Mucosa of descending colon (tissue), 3 donors: ENCODE measurements around the gene KTN1. TPM values are rescaled to one million over a fixed set of nuclear protein-coding genes. Genes with fewer than 3 reads are reported as not detected.

ENCODE experiments used
- ATAC-seq: fragments of 200-7000 bp; cut with Tn5 transposase; one replicate; pipeline ENCODE4 v1.9.1; 2020; ENCODE audit warnings: mild to moderate bottlenecking, moderate library complexity
- DNase-seq, 3 donors: peaks; one replicate each; pipeline ENCODE4 v3.0.0-alpha.2; 2020
- H3K36me3 ChIP-seq: fragments of 200-600 bp; one replicate; pipeline ENCODE4 v1.8.0; 2021; ENCODE audit warnings: low read depth, mild to moderate bottlenecking
- H3K4me1 ChIP-seq: fragments of 200-600 bp; one replicate; pipeline ENCODE4 v1.8.0; 2021; ENCODE audit warnings: low read depth, mild to moderate bottlenecking
- H3K4me3 ChIP-seq: fragments of 200-600 bp; one replicate; pipeline ENCODE4 v1.8.0; 2021; ENCODE audit warnings: mild to moderate bottlenecking
- H3K9me3 ChIP-seq: fragments of 200-600 bp; one replicate; pipeline ENCODE4 v1.8.0; 2021; ENCODE audit warnings: mild to moderate bottlenecking
- intact Hi-C, 2 donors: fragments of 100-400 bp; cut with DNase I in 1 of 2; cut with micrococcal nuclease in 1 of 2; formaldehyde crosslinking; loops; one replicate each; pipeline versions ENCODE4 v1.11.0 to v1.11.1; 2022; cut with DNase I, micrococcal nuclease
- total RNA-seq, 3 donors: library from RNA; stranded (reverse); fragmentation: NEBNext Ultra II Directional in 2 of 3; extraction: Animal tissue kit (Norgen Biotek cat#: 25700) in 2 of 3; gene quantifications; one replicate each; pipeline versions ENCODE4 v1.2.1 to v1.2.4, GENCODE V29; 2021 to 2023
- TF ChIP-seq, protein P1 (sequence below): fragments of 200-600 bp; IDR thresholded peaks from one replicate; pipeline ENCODE4 v1.8.0; 2022; ENCODE audit warnings: antibody characterized with exemption, mild to moderate bottlenecking
- donor health status: DM: no; HTN: no; CAD: no; lungs with moderate emphysema.
- donor health status: DM: no; HTN: no; CAD: no.
- donor health status: DM: no; HTN: yes; CAD: no.

The KTN1 gene
- total RNA-seq, 3 donors from 2014 or later: 181 to 299 (median 251) TPM

DNA sequence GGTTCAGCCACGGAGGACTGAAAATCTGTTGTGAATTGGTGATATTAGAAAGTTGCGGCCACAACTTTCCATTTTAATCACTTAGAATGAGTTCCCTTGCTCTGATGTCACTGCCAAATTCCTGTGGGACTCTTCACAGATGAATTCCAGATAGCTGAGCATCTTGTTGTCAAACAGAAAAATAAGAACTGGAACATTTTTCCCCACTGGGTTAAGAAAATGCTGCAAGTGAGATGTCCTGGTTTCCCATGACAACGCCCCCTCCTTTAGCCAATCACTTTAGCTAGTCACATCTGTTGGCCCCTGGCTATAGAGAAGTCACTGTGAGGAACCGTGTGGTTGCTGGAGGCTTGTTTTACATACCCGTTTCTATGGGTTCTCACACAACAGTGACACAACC lies 135.9 kb downstream of the KTN1 start:
- H3K9me3 ChIP-seq: no peaks in the 10 kb centered on the region
- no peak overlapping the region for H3K4me3 ChIP-seq
- peak; percentile 39 for ATAC-seq
- TF ChIP-seq, protein P1, sequence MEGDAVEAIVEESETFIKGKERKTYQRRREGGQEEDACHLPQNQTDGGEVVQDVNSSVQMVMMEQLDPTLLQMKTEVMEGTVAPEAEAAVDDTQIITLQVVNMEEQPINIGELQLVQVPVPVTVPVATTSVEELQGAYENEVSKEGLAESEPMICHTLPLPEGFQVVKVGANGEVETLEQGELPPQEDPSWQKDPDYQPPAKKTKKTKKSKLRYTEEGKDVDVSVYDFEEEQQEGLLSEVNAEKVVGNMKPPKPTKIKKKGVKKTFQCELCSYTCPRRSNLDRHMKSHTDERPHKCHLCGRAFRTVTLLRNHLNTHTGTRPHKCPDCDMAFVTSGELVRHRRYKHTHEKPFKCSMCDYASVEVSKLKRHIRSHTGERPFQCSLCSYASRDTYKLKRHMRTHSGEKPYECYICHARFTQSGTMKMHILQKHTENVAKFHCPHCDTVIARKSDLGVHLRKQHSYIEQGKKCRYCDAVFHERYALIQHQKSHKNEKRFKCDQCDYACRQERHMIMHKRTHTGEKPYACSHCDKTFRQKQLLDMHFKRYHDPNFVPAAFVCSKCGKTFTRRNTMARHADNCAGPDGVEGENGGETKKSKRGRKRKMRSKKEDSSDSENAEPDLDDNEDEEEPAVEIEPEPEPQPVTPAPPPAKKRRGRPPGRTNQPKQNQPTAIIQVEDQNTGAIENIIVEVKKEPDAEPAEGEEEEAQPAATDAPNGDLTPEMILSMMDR: no peak
- no peaks in the 10 kb centered on the region for H3K4me1 ChIP-seq
- no peaks in the 10 kb centered on the region for H3K36me3 ChIP-seq
- intact Hi-C loops: no loop called here
- DNase-seq: no peak

DNA sequence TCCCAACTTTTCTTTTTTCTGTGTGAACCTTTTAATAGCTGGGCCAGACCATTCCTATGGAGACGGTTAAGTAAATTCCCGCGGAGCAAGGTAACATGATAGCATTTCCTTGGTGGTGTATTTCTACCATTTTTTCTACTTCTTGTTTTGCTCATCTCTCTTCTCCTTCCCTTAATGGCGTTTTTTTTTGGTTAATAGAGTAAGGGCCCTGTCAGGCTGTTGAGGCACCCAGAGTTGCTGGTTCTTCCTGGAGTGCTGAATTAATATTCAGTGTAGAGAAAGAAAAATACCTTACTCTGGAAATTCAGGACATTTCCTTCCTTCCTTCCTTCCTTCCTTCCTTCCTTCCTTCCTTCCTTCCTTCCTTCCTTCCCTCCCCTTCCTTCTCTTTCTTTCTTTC lies 137.6 kb downstream of the KTN1 start:
- DNase-seq (no peak), ATAC-seq (no peak)
- TF ChIP-seq, protein P1: no peak
- Histone ChIP-seq H3K4me1 (no peaks in the 10 kb centered on the region), H3K4me3 (no peak overlapping the region), H3K36me3 (no peaks in the 10 kb centered on the region), H3K9me3 (no peaks in the 10 kb centered on the region)
- intact Hi-C loops: no loop called here

DNA sequence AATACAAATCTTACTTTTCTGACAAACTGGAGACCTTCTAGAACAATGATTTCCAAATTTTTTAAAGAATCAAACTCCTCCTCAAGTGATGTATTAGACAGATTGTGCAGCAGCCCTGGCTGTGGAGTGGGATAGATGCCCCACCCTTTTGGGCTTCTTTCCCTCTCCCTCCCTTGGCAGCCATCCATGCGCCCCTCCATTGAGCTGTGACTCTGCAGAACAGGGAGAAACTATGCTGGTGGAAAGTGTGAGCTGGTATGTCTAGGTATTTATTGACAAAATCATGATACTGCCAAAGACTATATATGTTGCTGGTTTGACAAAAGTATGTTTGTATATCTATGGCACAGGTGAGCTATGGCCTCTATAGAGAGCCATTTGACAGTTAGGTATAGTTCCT lies 138.5 kb downstream of the KTN1 start:
- no peak for DNase-seq
- TF ChIP-seq, protein P1: no peak
- no peaks in the 10 kb centered on the region for H3K36me3 ChIP-seq
- ATAC-seq: no peak
- intact Hi-C loops: no loop called here
- H3K4me1 ChIP-seq: no peaks in the 10 kb centered on the region
- no peak overlapping the region for H3K4me3 ChIP-seq
- H3K9me3 ChIP-seq: no peaks in the 10 kb centered on the region

DNA sequence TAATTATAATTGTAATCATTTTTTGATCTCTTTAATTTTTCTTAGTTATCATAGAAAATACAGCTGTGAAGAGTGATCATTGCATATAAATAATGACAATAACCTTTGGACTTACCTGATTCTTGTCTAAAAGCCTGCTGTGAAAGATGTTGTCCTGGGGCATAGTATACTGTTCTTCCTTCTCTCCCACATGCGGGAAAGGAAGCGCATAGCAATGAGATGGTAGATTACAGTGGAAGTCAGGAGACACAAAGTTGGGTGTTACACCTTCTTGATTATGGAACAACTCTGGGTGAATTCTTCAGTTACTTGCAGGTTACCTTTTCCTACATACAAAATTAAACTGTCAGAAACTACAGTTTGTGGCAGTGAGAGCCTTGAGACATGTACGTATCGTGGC lies 140.8 kb downstream of the KTN1 start:
- DNase-seq: no peak
- H3K4me3 ChIP-seq: no peak overlapping the region
- intact Hi-C loops: no loop called here
- TF ChIP-seq, protein P1: no peak
- no peaks in the 10 kb centered on the region for H3K36me3 ChIP-seq
- no peaks in the 10 kb centered on the region for H3K4me1 ChIP-seq
- no peak for ATAC-seq
- H3K9me3 ChIP-seq: no peaks in the 10 kb centered on the region

DNA sequence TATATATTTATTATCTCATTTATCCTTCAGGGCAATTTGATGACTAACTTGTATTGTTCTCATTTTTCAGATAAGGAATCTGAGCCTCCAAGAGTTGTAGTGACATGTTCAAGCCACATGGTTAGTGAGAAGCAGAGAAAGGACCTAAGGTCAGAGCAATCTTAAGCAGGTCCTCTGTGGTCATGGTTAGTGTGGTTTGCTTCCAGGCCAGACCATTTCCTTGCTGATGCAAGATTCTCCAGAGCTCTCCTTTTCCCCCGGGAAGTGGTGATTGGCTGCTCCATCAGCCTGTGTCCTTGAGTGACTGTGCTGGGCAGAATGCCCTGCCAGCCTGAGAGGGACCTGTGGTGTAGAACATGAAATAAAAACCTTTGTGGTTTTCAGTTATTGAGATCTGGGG lies 141.3 kb downstream of the KTN1 start:
- H3K36me3 ChIP-seq: no peaks in the 10 kb centered on the region
- TF ChIP-seq, protein P1: no peak
- no peak overlapping the region for H3K4me3 ChIP-seq
- DNase-seq: no peak
- intact Hi-C loops: no loop called here
- no peaks in the 10 kb centered on the region for H3K4me1 ChIP-seq
- no peak for ATAC-seq
- no peaks in the 10 kb centered on the region for H3K9me3 ChIP-seq

DNA sequence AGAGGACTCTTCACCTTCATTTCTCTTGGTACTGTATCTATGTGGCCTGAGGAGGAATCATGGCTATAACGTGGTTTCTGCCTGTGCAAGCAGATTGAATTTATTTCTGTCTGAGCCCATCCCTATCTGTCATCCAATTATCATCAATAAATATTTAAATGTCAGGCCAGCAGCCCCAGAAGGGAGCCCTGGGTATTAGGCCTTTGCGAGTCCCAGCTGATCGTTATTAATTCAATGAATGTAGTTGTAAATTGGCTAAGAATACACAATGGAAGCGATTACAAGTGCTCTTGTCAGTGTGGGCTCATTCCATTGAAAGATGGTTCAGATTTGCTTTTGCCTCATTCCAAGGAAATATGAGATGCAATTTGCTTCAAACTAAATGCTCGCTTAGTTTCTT lies 142.0 kb downstream of the KTN1 start:
- Histone ChIP-seq H3K36me3 (no peaks in the 10 kb centered on the region), H3K9me3 (no peaks in the 10 kb centered on the region), H3K4me3 (no peak overlapping the region), H3K4me1 (no peaks in the 10 kb centered on the region)
- TF ChIP-seq, protein P1: no peak
- intact Hi-C loops: no loop called here
- no peak for DNase-seq
- no peak for ATAC-seq
